Measurements from ENCODE around the gene ARAP1.
A peak's percentile ranks its signal among the peaks of the same experiment; 100 is the strongest.
"Not testable (repeated sequence)": the region's sequence is repeated elsewhere in the genome, so short reads cannot be mapped to it uniquely, and the experiment has no call there.

ARAP1 gene

GRCh38 chr11:72752088-72752914 is at the start of gene ARAP1:
TSS of gene ARAP1 (minus strand) at chr11:72752408. CDS start at chr11:72727128, 25,280 bp downstream.
- H3K27ac Mint-ChIP-seq, result peak within 1 kb of the TSS; percentile 84
- H3K9me3 Mint-ChIP-seq, result no peaks in the 10 kb centered on the region
- peaks cover 37% of the 10 kb centered on the region for H3K4me1 Mint-ChIP-seq (ENCODE audit: low read depth)

DNA sequence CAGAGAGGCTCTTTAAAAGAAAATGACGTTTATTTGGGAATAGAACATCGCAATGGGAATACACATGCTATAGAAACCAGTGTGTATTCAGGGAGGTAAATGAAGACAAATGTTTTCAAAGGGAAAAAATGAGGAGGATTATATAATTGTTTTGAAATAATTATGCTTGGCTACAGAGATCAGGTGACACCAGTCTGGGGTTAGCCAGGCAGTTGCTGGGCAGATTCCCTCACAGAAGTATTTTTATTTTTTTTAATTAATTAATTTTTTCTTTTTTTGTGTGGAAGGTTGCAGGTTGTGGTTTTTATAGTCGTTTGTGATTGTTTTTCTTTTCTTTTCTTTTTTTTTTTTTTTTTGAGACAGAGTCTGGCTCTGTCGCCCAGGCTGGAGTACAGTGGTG is 47.2 kb upstream of the ARAP1 start:
- no peak overlapping the region for H3K4me3 Mint-ChIP-seq
- no peaks in the 10 kb centered on the region for H3K27me3 Mint-ChIP-seq
- H3K36me3 Mint-ChIP-seq (ENCODE audit: low read depth), result peaks cover 4% of the 10 kb centered on the region
- peaks cover 5% of the 10 kb centered on the region for H3K4me1 Mint-ChIP-seq (ENCODE audit: low read depth)
- H3K27ac Mint-ChIP-seq, result no peak overlapping the region
- no peaks in the 10 kb centered on the region for H3K9me3 Mint-ChIP-seq

More at GRCh38 chr11:72752088-72752914, at the start of gene ARAP1:
- H3K36me3 Mint-ChIP-seq (ENCODE audit: low read depth), result peaks cover 8% of the 10 kb centered on the region
- H3K27me3 Mint-ChIP-seq, result no peaks in the 10 kb centered on the region
- H3K4me3 Mint-ChIP-seq, result peak within 1 kb of the TSS; percentile 84

GRCh38 chr11:72798361-72798760 is 46.2 kb upstream of the ARAP1 start:
- H3K27ac Mint-ChIP-seq, result no peak overlapping the region
- H3K27me3 Mint-ChIP-seq, result no peaks in the 10 kb centered on the region
- H3K9me3 Mint-ChIP-seq, result no peaks in the 10 kb centered on the region
- peaks cover 12% of the 10 kb centered on the region for H3K4me1 Mint-ChIP-seq (ENCODE audit: low read depth)
- H3K4me3 Mint-ChIP-seq, result no peak overlapping the region
- peaks cover 4% of the 10 kb centered on the region for H3K36me3 Mint-ChIP-seq (ENCODE audit: low read depth)

DNA sequence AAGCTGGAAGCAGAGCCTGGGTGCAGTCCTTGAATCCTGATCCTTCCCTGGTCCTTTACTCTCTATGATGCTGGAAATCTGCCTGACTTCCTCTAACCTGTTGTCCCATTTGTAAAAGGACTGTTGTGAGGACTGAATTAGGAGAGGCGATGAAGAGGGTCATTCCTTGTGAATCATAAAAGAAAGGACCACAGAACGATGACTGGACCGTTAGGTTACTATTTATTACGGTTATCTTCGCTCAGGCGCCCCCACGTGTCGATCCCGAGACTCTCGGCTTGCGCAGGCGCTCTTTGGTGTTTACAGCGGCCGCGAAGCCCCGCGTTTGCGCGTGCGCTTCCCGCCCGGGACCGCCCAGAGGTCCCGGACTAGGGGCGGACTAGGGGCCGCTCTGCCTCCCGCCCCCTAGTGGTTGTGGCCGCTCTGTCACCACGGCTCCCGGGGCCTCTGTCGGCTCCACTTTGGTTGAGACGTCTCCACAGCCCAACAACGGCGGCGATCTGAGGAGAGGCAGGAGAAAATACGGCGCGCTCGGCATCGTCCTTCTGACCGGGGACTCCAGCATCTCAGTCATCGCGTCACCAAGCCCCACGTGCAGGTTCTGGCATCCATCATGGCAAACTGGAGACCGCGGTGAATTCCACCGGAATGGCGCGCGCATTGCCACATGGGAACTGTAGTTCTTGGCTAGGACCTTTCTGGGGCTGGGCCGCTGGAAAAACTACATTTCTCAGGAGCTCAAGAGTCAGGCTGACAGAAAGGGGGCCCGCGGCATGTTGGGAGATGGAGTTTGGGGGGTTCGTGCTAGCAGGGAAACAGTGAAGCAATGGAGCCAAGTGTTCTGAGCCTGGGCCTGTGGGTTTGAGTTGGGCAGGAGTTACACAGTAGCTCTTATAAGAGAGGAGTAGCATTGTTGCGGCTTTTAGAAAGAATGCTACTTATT is 41.5 kb upstream of the ARAP1 start, which contains the start of gene STARD10:
Gene STARD10, minus strand, starts transcription at position 623 of the 943 bp plus-strand sequence. CDS start 12,866 bp downstream, outside the sequence.
- Mint-ChIP-seq H3K27me3 (no peaks in the 10 kb centered on the region), H3K36me3 (ENCODE audit: low read depth) (no peaks in the 10 kb centered on the region), H3K4me3 (peak within 1 kb of the TSS; percentile 94), H3K4me1 (ENCODE audit: low read depth) (peaks cover 25% of the 10 kb centered on the region), H3K27ac (peak within 1 kb of the TSS; percentile 95), H3K9me3 (no peaks in the 10 kb centered on the region)

DNA sequence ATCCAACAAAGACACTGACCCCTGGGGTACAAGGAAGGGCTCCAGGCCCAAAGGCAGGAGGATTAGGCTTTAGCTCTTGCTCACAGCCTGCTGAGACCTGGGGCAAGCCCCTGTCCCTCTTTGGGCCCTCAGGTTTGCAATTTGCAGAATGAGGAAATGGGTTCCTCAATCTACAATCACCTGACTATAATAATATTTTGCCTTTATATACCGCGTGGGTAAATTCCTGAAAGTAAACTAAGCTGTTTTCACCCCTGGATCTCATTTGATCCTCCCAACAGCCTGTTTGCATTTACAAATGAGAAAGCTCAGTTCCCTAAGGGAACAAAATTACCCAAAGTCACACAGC is 40.8 kb upstream of the ARAP1 start:
- peak overlapping the region; percentile 95 for H3K27ac Mint-ChIP-seq
- no peaks in the 10 kb centered on the region for H3K36me3 Mint-ChIP-seq (ENCODE audit: low read depth)
- no peaks in the 10 kb centered on the region for H3K9me3 Mint-ChIP-seq
- H3K27me3 Mint-ChIP-seq, result no peaks in the 10 kb centered on the region
- H3K4me3 Mint-ChIP-seq, result peak overlapping the region; percentile 94
- peaks cover 27% of the 10 kb centered on the region for H3K4me1 Mint-ChIP-seq (ENCODE audit: low read depth)

DNA sequence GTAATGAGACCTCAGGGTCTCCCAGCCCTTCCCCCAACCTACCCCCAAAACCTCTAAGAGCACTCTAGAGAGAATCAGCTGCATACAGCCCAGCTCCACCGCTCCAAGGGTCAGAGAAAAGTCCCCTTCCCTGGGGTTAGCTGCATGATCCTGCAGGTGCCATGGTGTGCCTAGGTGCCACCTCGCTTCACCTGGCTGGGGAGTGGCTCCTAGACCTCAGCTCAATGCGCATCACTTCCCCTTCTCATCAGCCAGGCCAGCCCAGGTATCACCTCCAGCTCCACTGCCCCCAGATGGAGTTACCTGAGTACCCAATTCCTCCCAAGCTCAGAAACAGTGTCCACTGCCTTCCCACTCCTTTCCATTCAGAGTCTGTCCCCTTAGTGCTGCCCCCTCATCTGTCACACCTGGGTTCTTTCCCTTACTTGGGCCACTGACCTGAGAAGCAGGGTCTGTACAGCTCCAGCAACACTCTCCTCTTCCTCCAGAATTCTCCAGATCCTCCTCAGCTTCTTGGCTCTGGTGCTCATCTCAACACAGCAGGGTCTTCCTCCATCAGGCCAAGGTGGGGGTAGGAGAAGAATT is 40.3 kb upstream of the ARAP1 start:
- H3K4me3 Mint-ChIP-seq, result peak overlapping the region; percentile 94
- H3K9me3 Mint-ChIP-seq, result no peaks in the 10 kb centered on the region
- H3K36me3 Mint-ChIP-seq (ENCODE audit: low read depth), result no peaks in the 10 kb centered on the region
- no peaks in the 10 kb centered on the region for H3K27me3 Mint-ChIP-seq
- peaks cover 32% of the 10 kb centered on the region for H3K4me1 Mint-ChIP-seq (ENCODE audit: low read depth)
- H3K27ac Mint-ChIP-seq, result peak overlapping the region; percentile 95

DNA sequence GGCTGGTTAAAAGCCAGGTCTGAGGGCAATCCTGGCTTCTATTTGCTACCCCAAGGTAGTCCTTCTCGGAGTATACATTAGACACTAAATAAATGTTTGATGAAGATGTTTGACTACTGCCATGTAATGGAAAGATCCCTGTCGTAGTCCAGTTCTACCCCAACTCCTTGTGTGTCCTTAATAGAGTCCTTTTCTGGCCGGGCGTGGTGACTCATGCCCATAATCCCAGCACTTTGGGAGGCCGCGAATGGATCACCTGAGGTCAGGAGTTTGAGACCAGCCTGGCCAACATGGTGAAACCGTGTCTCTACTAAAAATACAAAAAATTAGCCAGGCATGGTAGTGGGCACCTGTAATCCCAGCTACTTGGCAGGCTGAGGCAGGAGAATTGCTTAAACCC is 39.0 kb upstream of the ARAP1 start:
- not testable (repeated sequence) for H3K36me3 Mint-ChIP-seq (ENCODE audit: low read depth); H3K27ac Mint-ChIP-seq; H3K4me3 Mint-ChIP-seq; H3K9me3 Mint-ChIP-seq; H3K27me3 Mint-ChIP-seq
- peaks cover 42% of the 10 kb centered on the region for H3K4me1 Mint-ChIP-seq (ENCODE audit: low read depth)

- Mint-ChIP-seq H3K4me1 (ENCODE audit: low read depth) (peaks cover 39% of the 10 kb centered on the region), H3K4me3 (no peak overlapping the region), H3K27ac (no peak overlapping the region), H3K27me3 (no peaks in the 10 kb centered on the region), H3K9me3 (no peaks in the 10 kb centered on the region), H3K36me3 (ENCODE audit: low read depth) (no peaks in the 10 kb centered on the region)
Observed at GRCh38 chr11:72789493-72790131, 37.4 kb upstream of the ARAP1 start.

DNA sequence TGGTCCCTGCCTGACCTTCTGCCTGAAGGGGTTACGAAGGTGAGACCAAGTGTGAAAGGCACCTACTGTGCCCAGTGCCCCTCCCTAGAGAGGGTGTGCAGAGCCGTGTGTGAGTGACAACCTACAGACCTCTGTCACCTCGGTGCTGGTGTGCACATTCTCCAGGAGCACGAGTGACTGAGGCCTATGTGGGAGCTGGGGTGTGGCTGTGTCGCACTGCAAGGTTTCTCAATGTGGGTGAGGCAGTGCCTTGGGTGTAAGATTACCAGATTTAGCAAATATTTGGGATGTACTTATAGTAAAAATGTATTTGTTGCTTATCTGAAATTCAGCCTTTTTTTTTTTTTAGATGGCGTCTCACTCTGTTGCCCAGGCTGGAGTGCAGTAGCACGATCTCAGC is 36.0 kb upstream of the ARAP1 start:
- H3K27ac Mint-ChIP-seq, result no peak overlapping the region

GRCh38 chr11:72787216-72788104 is 35.3 kb upstream of the ARAP1 start:
- Mint-ChIP-seq H3K27ac (peak overlapping the region; percentile 52), H3K4me3 (no peak overlapping the region), H3K36me3 (ENCODE audit: low read depth) (no peaks in the 10 kb centered on the region), H3K27me3 (no peaks in the 10 kb centered on the region), H3K9me3 (no peaks in the 10 kb centered on the region), H3K4me1 (ENCODE audit: low read depth) (peaks cover 25% of the 10 kb centered on the region)

More for the DNA sequence above, 36.0 kb upstream of the ARAP1 start:
- H3K36me3 Mint-ChIP-seq (ENCODE audit: low read depth), result no peaks in the 10 kb centered on the region
- H3K27me3 Mint-ChIP-seq, result no peaks in the 10 kb centered on the region
- H3K4me1 Mint-ChIP-seq (ENCODE audit: low read depth), result peaks cover 29% of the 10 kb centered on the region
- no peaks in the 10 kb centered on the region for H3K9me3 Mint-ChIP-seq
- H3K4me3 Mint-ChIP-seq, result no peak overlapping the region

DNA sequence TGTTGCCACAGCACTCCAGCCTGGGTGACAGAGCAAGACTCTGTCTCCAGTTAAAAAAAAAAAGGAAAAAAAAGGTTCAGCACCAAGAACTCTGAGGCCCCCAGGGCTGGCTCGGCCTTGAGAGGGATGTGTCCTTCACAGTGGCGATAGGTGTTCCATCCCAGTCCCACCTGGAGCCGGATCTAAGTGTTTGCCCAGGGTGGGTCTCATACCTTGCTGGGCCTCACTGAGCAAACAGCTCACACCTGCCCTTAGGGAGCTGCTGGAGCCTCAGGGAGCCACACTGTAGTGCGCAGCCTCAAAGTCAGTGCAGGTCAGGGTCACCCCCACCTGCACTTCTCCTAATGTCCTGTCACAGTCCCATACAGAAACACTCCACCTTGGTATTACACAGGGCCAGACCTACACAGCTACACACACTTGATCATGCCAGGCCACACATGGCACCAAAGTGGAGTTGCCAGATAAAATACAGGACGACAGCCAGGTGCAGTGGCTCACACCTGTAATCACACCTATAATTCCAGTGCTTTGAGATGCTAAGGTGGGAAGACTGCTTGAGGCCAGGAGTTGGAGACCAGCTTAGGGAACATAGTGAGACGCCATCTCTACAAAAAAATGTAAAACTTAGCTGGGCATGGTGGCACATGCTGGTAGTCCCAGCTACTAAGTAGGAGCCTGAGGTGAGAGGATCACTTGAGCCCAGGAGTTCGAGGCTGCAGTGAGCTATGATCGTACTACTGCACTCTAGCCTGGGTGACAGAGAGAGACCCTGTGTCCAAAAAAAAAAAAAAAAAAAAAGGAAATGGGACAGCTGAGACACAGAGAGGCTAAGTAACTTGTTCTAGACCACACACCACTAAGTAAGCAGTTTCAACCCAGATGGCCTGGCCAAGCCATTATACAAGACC is 34.4 kb upstream of the ARAP1 start:
- H3K27ac Mint-ChIP-seq, result no peak overlapping the region
- H3K36me3 Mint-ChIP-seq (ENCODE audit: low read depth), result no peaks in the 10 kb centered on the region
- H3K4me1 Mint-ChIP-seq (ENCODE audit: low read depth), result peaks cover 28% of the 10 kb centered on the region
- H3K9me3 Mint-ChIP-seq, result no peaks in the 10 kb centered on the region
- no peaks in the 10 kb centered on the region for H3K27me3 Mint-ChIP-seq
- H3K4me3 Mint-ChIP-seq, result no peak overlapping the region

DNA sequence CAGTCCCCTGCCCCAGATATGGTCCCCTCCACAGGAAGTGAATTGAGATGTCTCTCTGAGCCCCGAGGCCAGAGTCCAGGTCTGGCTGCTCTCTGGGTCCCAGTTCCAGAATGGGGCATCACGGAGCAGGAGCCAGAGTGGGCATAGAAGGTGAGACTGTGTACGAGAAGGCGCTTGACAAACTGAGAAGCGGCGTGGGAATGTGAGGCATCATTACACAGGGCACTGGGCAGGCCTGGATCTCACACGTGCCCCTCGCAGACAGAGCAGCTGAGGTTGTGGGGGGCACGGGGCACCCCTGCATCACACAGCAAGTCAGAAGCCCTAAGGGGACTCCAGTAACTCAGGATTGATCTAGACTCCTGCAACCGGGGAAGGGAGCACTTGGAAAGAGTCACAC is 32.5 kb upstream of the ARAP1 start:
- Mint-ChIP-seq H3K9me3 (no peaks in the 10 kb centered on the region), H3K27ac (no peak overlapping the region), H3K4me1 (ENCODE audit: low read depth) (peaks cover 31% of the 10 kb centered on the region), H3K4me3 (no peak overlapping the region), H3K36me3 (ENCODE audit: low read depth) (no peaks in the 10 kb centered on the region), H3K27me3 (no peaks in the 10 kb centered on the region)
